ENCODE results near the gene GMDS. TPM values are rescaled to one million over a fixed set of nuclear protein-coding genes. Genes with fewer than 3 reads are reported as not detected.

Gene GMDS
- total and polyA plus RNA-seq, 2 of the 8 experiments (the other 6 are each of a cell fraction or from before 2014, with no cell fraction given) = 16.8 to 50.0 TPM

DNA sequence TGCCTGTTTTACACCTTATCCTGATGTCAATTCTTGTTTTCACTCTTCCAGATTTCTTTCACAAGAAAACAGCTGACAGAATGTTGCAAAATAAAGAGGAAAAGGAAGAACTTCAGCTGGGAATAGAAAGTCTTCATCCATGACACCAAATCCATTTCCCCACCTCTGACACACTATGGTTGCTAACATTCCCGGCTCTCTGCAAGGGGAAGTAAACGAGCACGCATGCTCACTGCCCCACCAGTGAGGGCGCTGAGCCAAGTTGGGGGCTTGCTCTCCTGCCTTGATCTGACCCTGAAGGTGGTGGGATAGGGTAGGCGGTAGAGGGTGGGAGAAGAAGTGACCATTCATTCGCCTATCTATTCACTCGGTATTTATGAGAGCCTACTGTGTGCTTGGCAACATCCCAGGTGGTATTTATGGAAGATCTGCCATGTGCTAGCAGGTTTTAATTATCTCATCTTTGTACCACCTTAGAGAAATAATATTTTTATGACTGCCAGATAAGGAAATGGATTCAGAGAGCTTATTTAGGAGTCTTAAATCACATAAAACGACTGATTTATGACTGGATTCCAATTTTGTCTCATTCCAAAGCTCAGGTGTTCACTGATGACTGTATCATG lies 429.5 kb downstream of the GMDS start:
- Histone ChIP-seq H3K14ac (ENCODE audit: insufficient read length) (no peak overlapping the region), H3K4me2 (ENCODE audit: insufficient read depth in 1 of 2, low read depth in 2 of 2, low read length in 2 of 2) (no peak overlapping the region), H3K18ac (ENCODE audit: extremely low read depth, low read length) (no peak overlapping the region), H2AK5ac (ENCODE audit: low read depth, low read length) (no peak overlapping the region), H2BK12ac (ENCODE audit: low read depth, low read length) (no peak overlapping the region), H4K91ac (replicated peaks; ENCODE audit: insufficient read length, low read length) (no peak overlapping the region), H3K27me3 (replicated peaks in 1 of 4; ENCODE audit: control insufficient read depth in 3 of 4, extremely low read depth in 1 of 4, insufficient read depth in 3 of 4, low read length in 3 of 4) (no peaks in the 10 kb centered on the region), H3K27ac (ENCODE audit: low read depth, low read length) (no peak overlapping the region), H3K36me3 (ENCODE audit: control insufficient read depth in 2 of 4, insufficient read depth in 4 of 4, low read length in 3 of 4) (no peaks in the 10 kb centered on the region), H3K4me1 (replicated peaks in 1 of 4; ENCODE audit: control insufficient read depth in 3 of 4, insufficient read depth in 4 of 4, low read length in 3 of 4) (no peaks in the 10 kb centered on the region), H3K56ac (replicated peaks; ENCODE audit: insufficient read length, low read depth, low read length) (no peak overlapping the region), H2BK120ac (replicated peaks; ENCODE audit: low read depth, low read length) (no peak overlapping the region), H4K20me1 (replicated peaks in 1 of 2; ENCODE audit: control insufficient read depth in 1 of 2, insufficient read depth in 2 of 2, low read length in 2 of 2) (no peaks in the 10 kb centered on the region), H2BK15ac (ENCODE audit: low read length) (no peak overlapping the region), H3K79me2 (ENCODE audit: control insufficient read depth in 1 of 2, insufficient read depth in 2 of 2, low read length in 2 of 2) (no peaks in the 10 kb centered on the region), H3K4me3 (ENCODE audit: extremely low read depth in 1 of 4, insufficient read depth in 2 of 4, low read depth in 3 of 4, low read length in 4 of 4) (no peak overlapping the region), H3K9me3 (ENCODE audit: insufficient read depth in 2 of 2, low read depth in 1 of 2, low read length in 1 of 2) (no peaks in the 10 kb centered on the region), H2AFZ (ENCODE audit: low read length) (no peak overlapping the region), H3K4ac (replicated peaks; ENCODE audit: insufficient read length, low read depth, low read length) (no peak overlapping the region), H3K23me2 (ENCODE audit: low read depth, low read length) (no peaks in the 10 kb centered on the region; the same call in 1 of the 2 replicates), H3K23ac (ENCODE audit: insufficient read length) (no peak overlapping the region), H2BK20ac (ENCODE audit: low read length) (no peak overlapping the region), H4K8ac (ENCODE audit: extremely low read depth, insufficient read depth, low read length) (no peak overlapping the region), H3K79me1 (ENCODE audit: low read depth, low read length) (no peaks in the 10 kb centered on the region), H4K5ac (ENCODE audit: insufficient read length, low read depth, low read length) (no peak overlapping the region), H2BK5ac (ENCODE audit: low read depth, low read length) (no peak overlapping the region), H3K9ac (replicated peaks in 1 of 4; ENCODE audit: extremely low read depth in 1 of 4, low read depth in 3 of 4, low read length in 3 of 4) (no peak overlapping the region)
- no peak for FAIRE-seq
- WGBS, 2 experiments (ENCODE audit: extremely low coverage in 1 of 2, insufficient coverage in 1 of 2, insufficient read length in 1 of 2, insufficient replicate concordance in 2 of 2, low coverage in 1 of 2, low lambda C conversion rate in 2 of 2, missing lambda C conversion rate in 1 of 2) = 79% methylated on average over 8 of the region's 8 CpGs; no CpG with 5 or more reads in 1 of the 2 experiments
- CTCF ChIA-PET (ENCODE audit: partially characterized antibody) = interaction anchor here (0.6 to 1.4 kb wide), 6 partner anchors 20 to 269 kb away, joined by 3 to 6 read pairs (median 4); no protein-coding TSS in a partner anchor
- POLR2A ChIA-PET (ENCODE audit: partially characterized antibody) = no interaction called here
- no peak for DNase-seq (ENCODE audit: low read depth in 1 of 2, low spot score in 2 of 2)
- TF ChIP-seq RAD21 (IDR thresholded peaks at IDR 0.05 in 1 of 2, conservative IDR thresholded peaks at IDR 0.05 in 1 of 2; ENCODE audit: low read depth in 2 of 2, low read length in 2 of 2) (peak; percentile 26 to 29; a peak in 2 of 4 replicates), TAF1 (IDR thresholded peaks at IDR 0.05; ENCODE audit: low read depth, low read length) (no peak), CTCF (IDR thresholded peaks at IDR 0.05; ENCODE audit: control extremely low read depth in 1 of 3, insufficient read depth in 1 of 3, low read depth in 1 of 3, low read length in 3 of 3) (peak in 2 of 3 experiments; percentile 53 to 59; a peak in 3 of 4 replicates)
